ENCODE data around the gene COMT. TPM values are rescaled to one million over a fixed set of nuclear protein-coding genes. Genes with fewer than 3 reads are reported as not detected.

COMT gene
- total RNA-seq, 1 experiment from 2014 or later = 196 TPM

GRCh38 chr22:20000246-20001081 lies 58.9 kb downstream of the COMT start:
- intact Hi-C loops (cut with micrococcal nuclease) = no loop called here
- no peak for DNase-seq (ENCODE audit: unreplicated experiment)
- no peak overlapping the region for H3K4me3 Mint-ChIP-seq (ENCODE audit: unreplicated experiment)
- ChIA-PET CTCF (no interaction called here), POLR2A (no interaction called here)
- H3K4me1 Mint-ChIP-seq (ENCODE audit: insufficient read depth, unreplicated experiment) = no peaks in the 10 kb centered on the region
- H3K27ac Mint-ChIP-seq (ENCODE audit: low read depth, unreplicated experiment) = no peak overlapping the region
- no peaks in the 10 kb centered on the region for H3K36me3 Mint-ChIP-seq (ENCODE audit: insufficient read depth, unreplicated experiment)
- no TSS peak for BruUV-seq (replicated peaks)
- H3K27me3 Mint-ChIP-seq (ENCODE audit: insufficient read depth, unreplicated experiment) = no peaks in the 10 kb centered on the region
- peaks cover 20% of the 10 kb centered on the region for H3K9me3 Mint-ChIP-seq (ENCODE audit: unreplicated experiment)
- TF ChIP-seq, protein P1, sequence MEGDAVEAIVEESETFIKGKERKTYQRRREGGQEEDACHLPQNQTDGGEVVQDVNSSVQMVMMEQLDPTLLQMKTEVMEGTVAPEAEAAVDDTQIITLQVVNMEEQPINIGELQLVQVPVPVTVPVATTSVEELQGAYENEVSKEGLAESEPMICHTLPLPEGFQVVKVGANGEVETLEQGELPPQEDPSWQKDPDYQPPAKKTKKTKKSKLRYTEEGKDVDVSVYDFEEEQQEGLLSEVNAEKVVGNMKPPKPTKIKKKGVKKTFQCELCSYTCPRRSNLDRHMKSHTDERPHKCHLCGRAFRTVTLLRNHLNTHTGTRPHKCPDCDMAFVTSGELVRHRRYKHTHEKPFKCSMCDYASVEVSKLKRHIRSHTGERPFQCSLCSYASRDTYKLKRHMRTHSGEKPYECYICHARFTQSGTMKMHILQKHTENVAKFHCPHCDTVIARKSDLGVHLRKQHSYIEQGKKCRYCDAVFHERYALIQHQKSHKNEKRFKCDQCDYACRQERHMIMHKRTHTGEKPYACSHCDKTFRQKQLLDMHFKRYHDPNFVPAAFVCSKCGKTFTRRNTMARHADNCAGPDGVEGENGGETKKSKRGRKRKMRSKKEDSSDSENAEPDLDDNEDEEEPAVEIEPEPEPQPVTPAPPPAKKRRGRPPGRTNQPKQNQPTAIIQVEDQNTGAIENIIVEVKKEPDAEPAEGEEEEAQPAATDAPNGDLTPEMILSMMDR (IDR thresholded peaks at IDR 0.05; ENCODE audit: unreplicated experiment) = no peak

DNA sequence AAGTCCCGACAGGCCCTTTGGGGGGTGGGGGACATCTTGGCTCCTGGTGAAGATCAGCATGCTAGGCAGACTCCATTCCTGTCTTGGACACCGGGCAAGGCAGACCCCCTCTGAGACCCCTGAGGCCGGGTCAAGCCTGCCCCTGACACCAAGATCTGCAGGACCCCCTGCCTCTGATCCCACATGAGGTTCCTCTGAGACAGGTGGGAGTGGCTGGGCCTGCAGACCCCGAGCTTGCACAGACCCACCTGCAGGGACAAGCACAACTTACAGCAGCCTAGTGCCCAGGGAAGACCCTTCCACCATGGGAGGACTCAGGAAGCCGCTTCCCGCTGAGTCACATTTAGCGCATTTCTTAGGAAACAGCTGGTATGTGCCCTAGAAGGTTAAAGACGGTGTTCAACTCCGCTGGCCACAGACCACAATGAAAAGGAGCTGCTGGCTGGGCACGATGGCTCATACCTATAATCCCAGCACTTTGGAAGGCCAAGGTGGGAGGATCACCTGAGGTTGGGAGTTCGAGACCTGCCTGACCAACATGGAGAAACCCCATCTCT lies 59.6 kb downstream of the COMT start:
- no TSS peak for BruUV-seq (replicated peaks)
- Mint-ChIP-seq H3K27me3 (ENCODE audit: insufficient read depth, unreplicated experiment) (no peaks in the 10 kb centered on the region), H3K4me3 (ENCODE audit: unreplicated experiment) (no peak overlapping the region), H3K36me3 (ENCODE audit: insufficient read depth, unreplicated experiment) (no peaks in the 10 kb centered on the region), H3K9me3 (ENCODE audit: unreplicated experiment) (peaks cover 20% of the 10 kb centered on the region), H3K27ac (ENCODE audit: low read depth, unreplicated experiment) (no peak overlapping the region), H3K4me1 (ENCODE audit: insufficient read depth, unreplicated experiment) (no peaks in the 10 kb centered on the region)
- CTCF ChIA-PET = interaction anchor here (0.7 kb wide), 1 partner anchor 9 kb away, joined by 3 read pairs; no protein-coding TSS in a partner anchor
- DNase-seq (ENCODE audit: unreplicated experiment) = no peak
- intact Hi-C loops (cut with micrococcal nuclease) = no loop called here
- POLR2A ChIA-PET = no interaction called here
- TF ChIP-seq, protein P1 (IDR thresholded peaks at IDR 0.05; ENCODE audit: unreplicated experiment) = no peak

DNA sequence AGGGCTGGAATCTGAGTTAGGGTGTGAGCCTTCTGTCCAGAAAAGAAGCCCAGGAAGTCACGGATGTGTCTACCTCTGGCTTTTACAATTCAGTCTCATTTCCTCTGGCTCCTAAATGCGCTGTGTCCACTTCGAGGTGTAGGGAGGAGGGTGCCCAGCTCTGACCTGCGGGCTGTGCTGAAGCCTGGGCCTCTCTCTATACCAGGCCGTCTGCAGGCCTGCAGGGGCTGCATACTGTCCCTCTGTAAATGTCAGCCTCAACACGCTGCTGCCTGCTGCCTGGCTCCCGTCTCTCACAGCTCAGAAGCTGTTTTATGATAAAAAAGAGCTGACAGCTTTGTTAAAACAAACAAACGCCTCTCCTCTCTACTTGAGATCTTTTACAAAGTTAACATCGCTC lies 60.6 kb downstream of the COMT start:
- no peaks in the 10 kb centered on the region for H3K4me1 Mint-ChIP-seq (ENCODE audit: insufficient read depth, unreplicated experiment)
- CTCF ChIA-PET = no interaction called here
- H3K36me3 Mint-ChIP-seq (ENCODE audit: insufficient read depth, unreplicated experiment) = no peaks in the 10 kb centered on the region
- TF ChIP-seq, protein P1 (IDR thresholded peaks at IDR 0.05; ENCODE audit: unreplicated experiment) = no peak
- H3K27me3 Mint-ChIP-seq (ENCODE audit: insufficient read depth, unreplicated experiment) = no peaks in the 10 kb centered on the region
- H3K4me3 Mint-ChIP-seq (ENCODE audit: unreplicated experiment) = no peak overlapping the region
- intact Hi-C loops (cut with micrococcal nuclease) = no loop called here
- no peak for DNase-seq (ENCODE audit: unreplicated experiment)
- POLR2A ChIA-PET = no interaction called here
- H3K27ac Mint-ChIP-seq (ENCODE audit: low read depth, unreplicated experiment) = no peak overlapping the region
- H3K9me3 Mint-ChIP-seq (ENCODE audit: unreplicated experiment) = peaks cover 20% of the 10 kb centered on the region
- BruUV-seq (replicated peaks) = no TSS peak

GRCh38 chr22:20002636-20003035 lies 61.1 kb downstream of the COMT start:
- CTCF ChIA-PET = no interaction called here
- POLR2A ChIA-PET = interaction anchor here (1.2 kb wide), 1 partner anchor 19 kb away, joined by 3 read pairs; no protein-coding TSS in a partner anchor
- TF ChIP-seq, protein P1 (IDR thresholded peaks at IDR 0.05; ENCODE audit: unreplicated experiment) = no peak
- intact Hi-C loops (cut with micrococcal nuclease) = no loop called here
- Mint-ChIP-seq H3K4me3 (ENCODE audit: unreplicated experiment) (no peak overlapping the region), H3K27ac (ENCODE audit: low read depth, unreplicated experiment) (no peak overlapping the region), H3K9me3 (ENCODE audit: unreplicated experiment) (peaks cover 20% of the 10 kb centered on the region), H3K36me3 (ENCODE audit: insufficient read depth, unreplicated experiment) (no peaks in the 10 kb centered on the region), H3K4me1 (ENCODE audit: insufficient read depth, unreplicated experiment) (no peaks in the 10 kb centered on the region), H3K27me3 (ENCODE audit: insufficient read depth, unreplicated experiment) (no peaks in the 10 kb centered on the region)
- DNase-seq (ENCODE audit: unreplicated experiment) = no peak
- BruUV-seq (replicated peaks) = no TSS peak

Data from MCF 10A (cell line).